ENCODE data around the gene SERPINB6. TPM values are rescaled to one million over a fixed set of nuclear protein-coding genes. Genes with fewer than 3 reads are reported as not detected.
A peak's percentile ranks its signal among the peaks of the same experiment; 100 is the strongest.
"Not testable (repeated sequence)": the region's sequence is repeated elsewhere in the genome, so short reads cannot be mapped to it uniquely, and the experiment has no call there.

Gene SERPINB6
- total RNA-seq, 6 experiments from 2014 or later, result 27.0 to 48.5 (median 38.7) TPM

DNA sequence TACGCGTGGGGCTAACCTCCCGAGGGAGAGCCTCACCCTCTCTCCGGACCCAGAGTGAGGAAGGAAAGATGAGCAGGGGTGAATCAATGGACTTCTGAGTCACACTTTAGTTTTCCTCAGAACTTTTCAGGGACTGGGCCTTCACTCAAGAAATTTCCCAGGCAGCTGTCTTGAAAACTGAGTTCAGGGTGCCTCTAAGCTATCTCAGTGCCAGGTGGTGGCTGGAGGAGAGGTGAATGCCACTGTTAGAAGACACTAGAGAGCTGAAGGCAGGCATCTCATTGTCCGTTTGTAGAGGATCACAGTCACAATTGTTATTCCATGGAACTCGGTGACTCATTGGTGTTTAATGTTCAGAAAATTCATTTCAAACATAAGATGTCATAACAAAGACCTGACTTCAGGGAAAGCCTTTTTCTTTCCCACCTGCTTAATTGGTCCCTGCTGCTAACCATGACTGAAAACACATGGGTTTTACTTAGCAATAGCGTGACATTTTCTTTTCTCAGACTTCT, 5.3 kb upstream of the SERPINB6 start:
- WGBS (ENCODE audit: insufficient coverage, low coverage, low lambda C conversion rate, missing lambda C conversion rate), result 73% methylated on average over 6 of the region's 7 CpGs
- H3K27me3 ChIP-seq, result no peaks in the 10 kb centered on the region
- no peaks in the 10 kb centered on the region for H3K9me3 ChIP-seq
- H3K4me3 ChIP-seq, result no peak overlapping the region
- intact Hi-C loops (cut with DNase I), result no loop called here
- no peaks in the 10 kb centered on the region for H3K36me3 ChIP-seq
- no peak for TF ChIP-seq POLR2A (IDR thresholded peaks at IDR 0.05)
- TF ChIP-seq, protein P1, sequence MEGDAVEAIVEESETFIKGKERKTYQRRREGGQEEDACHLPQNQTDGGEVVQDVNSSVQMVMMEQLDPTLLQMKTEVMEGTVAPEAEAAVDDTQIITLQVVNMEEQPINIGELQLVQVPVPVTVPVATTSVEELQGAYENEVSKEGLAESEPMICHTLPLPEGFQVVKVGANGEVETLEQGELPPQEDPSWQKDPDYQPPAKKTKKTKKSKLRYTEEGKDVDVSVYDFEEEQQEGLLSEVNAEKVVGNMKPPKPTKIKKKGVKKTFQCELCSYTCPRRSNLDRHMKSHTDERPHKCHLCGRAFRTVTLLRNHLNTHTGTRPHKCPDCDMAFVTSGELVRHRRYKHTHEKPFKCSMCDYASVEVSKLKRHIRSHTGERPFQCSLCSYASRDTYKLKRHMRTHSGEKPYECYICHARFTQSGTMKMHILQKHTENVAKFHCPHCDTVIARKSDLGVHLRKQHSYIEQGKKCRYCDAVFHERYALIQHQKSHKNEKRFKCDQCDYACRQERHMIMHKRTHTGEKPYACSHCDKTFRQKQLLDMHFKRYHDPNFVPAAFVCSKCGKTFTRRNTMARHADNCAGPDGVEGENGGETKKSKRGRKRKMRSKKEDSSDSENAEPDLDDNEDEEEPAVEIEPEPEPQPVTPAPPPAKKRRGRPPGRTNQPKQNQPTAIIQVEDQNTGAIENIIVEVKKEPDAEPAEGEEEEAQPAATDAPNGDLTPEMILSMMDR (IDR thresholded peaks at IDR 0.05), result no peak
- H3K4me1 ChIP-seq, result peaks cover 0 to 5% (median 0%) of the 10 kb centered on the region in 4 donors
- DNase-seq (no peak), ATAC-seq (no peak)
- H3K27ac ChIP-seq, result no peak overlapping the region

DNA sequence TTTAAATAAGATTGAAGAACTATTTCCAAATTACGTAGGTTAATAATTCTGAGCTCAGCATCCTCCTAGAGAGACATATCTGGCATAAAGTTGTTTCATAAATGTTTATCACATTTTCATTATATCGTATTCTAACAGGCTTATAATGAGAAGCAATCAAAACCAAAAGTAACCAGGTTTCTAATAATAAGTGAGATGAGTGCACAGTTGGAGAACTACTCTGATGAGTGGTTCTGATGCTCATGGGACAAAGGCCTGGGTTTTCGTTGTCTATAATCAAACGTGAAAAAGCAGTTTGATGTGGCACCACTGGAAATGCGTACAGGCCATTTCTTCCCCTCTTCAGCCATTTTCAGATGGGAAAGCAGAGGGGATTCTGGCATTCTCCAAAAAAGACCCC, 4.7 kb upstream of the SERPINB6 start:
- WGBS (ENCODE audit: insufficient coverage, low coverage, low lambda C conversion rate, missing lambda C conversion rate), result 82% methylated on average over 4 of the region's 5 CpGs
- intact Hi-C loops (cut with DNase I), result no loop called here
- ATAC-seq (no peak), DNase-seq (no peak)
- Histone ChIP-seq H3K36me3 (no peaks in the 10 kb centered on the region), H3K27ac (no peak overlapping the region), H3K9me3 (no peaks in the 10 kb centered on the region), H3K4me1 (peaks cover 0 to 5% (median 0%) of the 10 kb centered on the region in 4 donors), H3K4me3 (no peak overlapping the region), H3K27me3 (no peaks in the 10 kb centered on the region)
- TF ChIP-seq, protein P1 (IDR thresholded peaks at IDR 0.05), result no peak
- TF ChIP-seq POLR2A (IDR thresholded peaks at IDR 0.05), result no peak

DNA sequence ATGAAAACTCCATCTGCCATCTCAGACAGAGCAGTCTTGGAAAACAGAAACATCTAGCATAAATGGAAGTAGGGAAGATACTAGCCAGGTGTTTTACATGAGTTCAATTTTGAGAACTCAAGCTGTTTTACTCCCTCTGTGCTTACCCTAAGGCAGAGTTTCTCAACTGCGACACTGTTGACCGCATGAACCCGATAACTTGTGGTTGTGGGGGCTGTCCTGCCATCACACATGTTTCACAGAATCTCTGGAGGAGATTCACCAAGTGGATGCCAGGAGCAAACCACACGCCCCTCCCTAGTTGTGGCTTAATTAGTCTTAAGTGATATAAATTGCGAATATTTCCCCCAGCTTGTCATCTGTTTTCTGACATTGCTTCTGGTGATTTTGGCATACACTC, 2.3 kb upstream of the SERPINB6 start:
- no peak overlapping the region for H3K27ac ChIP-seq
- intact Hi-C loops (cut with DNase I), result no loop called here
- H3K27me3 ChIP-seq, result no peaks in the 10 kb centered on the region
- H3K36me3 ChIP-seq, result no peaks in the 10 kb centered on the region
- WGBS (ENCODE audit: insufficient coverage, low coverage, low lambda C conversion rate, missing lambda C conversion rate), result 83% methylated on average over 5 of the region's 5 CpGs
- no peak for TF ChIP-seq POLR2A (IDR thresholded peaks at IDR 0.05)
- TF ChIP-seq, protein P1 (IDR thresholded peaks at IDR 0.05), result no peak
- ATAC-seq, result no peak
- peaks cover 0 to 18% (median 3%) of the 10 kb centered on the region in 4 donors for H3K4me1 ChIP-seq
- H3K4me3 ChIP-seq, result no peak overlapping the region
- H3K9me3 ChIP-seq, result no peaks in the 10 kb centered on the region
- DNase-seq, result no peak

DNA sequence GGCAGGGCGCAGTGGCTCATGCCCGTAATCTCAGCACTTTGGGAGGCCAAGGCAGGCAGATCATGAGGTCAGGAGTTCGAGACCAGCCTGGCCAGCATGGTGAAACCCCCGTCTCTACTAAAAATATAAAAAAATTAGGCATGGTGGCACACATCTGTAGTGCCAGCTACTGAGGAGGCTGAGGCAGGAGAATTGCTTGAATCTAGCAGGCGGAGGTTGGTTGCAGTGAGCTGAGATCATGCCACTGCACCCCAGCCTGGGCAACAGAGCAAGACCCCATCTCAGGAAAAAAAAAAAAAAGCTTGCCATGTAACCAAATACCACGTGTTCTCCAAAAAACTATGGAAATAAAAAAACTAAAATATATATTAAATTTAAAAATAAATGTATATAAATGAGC, 1.8 kb upstream of the SERPINB6 start:
- H3K4me3 ChIP-seq; DNase-seq; intact Hi-C loops (cut with DNase I); H3K27ac ChIP-seq; ATAC-seq; H3K36me3 ChIP-seq; H3K27me3 ChIP-seq; H3K9me3 ChIP-seq: not testable (repeated sequence)
- peaks cover 0 to 21% (median 3%) of the 10 kb centered on the region in 4 donors for H3K4me1 ChIP-seq
- 88% methylated on average over 6 of the region's 6 CpGs for WGBS (ENCODE audit: insufficient coverage, low coverage, low lambda C conversion rate, missing lambda C conversion rate)

DNA sequence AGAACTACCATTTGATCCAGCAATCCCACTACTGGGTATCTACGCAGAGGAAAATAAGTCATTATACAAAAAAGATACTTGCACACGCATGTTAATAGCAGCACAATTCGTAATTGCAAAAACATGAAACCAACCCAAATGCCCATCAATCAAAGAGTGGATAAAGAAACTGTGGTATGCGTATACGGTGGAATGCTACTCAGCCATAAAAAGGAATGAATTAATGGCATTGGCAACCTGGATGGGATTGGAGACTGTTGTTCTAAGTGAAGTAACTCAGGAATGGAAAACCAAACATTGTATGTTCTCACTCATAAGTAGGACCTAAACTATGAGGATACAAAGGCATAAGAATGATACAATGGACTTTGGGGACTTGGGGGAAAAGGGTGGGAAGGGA, 1.3 kb upstream of the SERPINB6 start:
- H3K36me3 ChIP-seq; H3K27me3 ChIP-seq; DNase-seq; H3K27ac ChIP-seq; intact Hi-C loops (cut with DNase I); H3K9me3 ChIP-seq; H3K4me3 ChIP-seq; ATAC-seq: not testable (repeated sequence)
- 96% methylated on average over 5 of the region's 5 CpGs for WGBS (ENCODE audit: insufficient coverage, low coverage, low lambda C conversion rate, missing lambda C conversion rate)
- H3K4me1 ChIP-seq, result peaks cover 0 to 21% (median 3%) of the 10 kb centered on the region in 4 donors

DNA sequence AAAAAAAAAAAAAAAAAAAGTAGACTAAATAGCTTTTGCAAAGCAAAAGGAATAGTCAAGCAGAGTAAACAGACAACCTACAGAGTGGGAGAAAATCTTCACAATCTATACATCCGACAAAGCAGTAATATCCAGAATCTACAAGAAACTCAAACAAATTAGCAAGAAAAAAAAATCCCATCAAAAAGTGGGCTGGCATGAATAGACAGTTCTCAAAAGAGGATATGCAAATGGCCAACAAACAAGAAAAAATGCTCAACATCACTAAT, 786 bp upstream of the SERPINB6 start:
- Histone ChIP-seq H3K27ac (peak overlapping the region; percentile 86 to 94 (median 89)), H3K4me3 (peak overlapping the region; percentile 64 to 78 (median 78)), H3K4me1 (peaks cover 0 to 21% (median 3%) of the 10 kb centered on the region in 4 donors)
- H3K36me3 ChIP-seq; H3K27me3 ChIP-seq; intact Hi-C loops (cut with DNase I); ATAC-seq; H3K9me3 ChIP-seq; DNase-seq: not testable (repeated sequence)
- 17% methylated on average over 1 of the region's 1 CpG for WGBS (ENCODE audit: insufficient coverage, low coverage, low lambda C conversion rate, missing lambda C conversion rate)

All from right lobe of liver (tissue), 6 donors.